Astrocyte (in vitro differentiated cells and primary cell): Measurements from ENCODE around the gene PLGLB2.
"Not testable (repeated sequence)": the region's sequence is repeated elsewhere in the genome, so short reads cannot be mapped to it uniquely, and the experiment has no call there.

Experiments used
- EZH2 ChIP-seq: IDR thresholded peaks from 2 replicates; pipeline ENCODE4 v1.6.1; 2012; ENCODE audit warnings: mild to moderate bottlenecking, low read length, inconsistent platforms; ENCODE audit not compliant: insufficient read depth
- TF ChIP-seq, protein P1 (sequence below): IDR thresholded peaks from 2 replicates; pipeline ENCODE4 v1.5.1; 2011; ENCODE audit warnings: low read depth, mild to moderate bottlenecking, inconsistent platforms, low read length, moderate library complexity; ENCODE audit not compliant: insufficient read depth

- TF ChIP-seq, protein P1, sequence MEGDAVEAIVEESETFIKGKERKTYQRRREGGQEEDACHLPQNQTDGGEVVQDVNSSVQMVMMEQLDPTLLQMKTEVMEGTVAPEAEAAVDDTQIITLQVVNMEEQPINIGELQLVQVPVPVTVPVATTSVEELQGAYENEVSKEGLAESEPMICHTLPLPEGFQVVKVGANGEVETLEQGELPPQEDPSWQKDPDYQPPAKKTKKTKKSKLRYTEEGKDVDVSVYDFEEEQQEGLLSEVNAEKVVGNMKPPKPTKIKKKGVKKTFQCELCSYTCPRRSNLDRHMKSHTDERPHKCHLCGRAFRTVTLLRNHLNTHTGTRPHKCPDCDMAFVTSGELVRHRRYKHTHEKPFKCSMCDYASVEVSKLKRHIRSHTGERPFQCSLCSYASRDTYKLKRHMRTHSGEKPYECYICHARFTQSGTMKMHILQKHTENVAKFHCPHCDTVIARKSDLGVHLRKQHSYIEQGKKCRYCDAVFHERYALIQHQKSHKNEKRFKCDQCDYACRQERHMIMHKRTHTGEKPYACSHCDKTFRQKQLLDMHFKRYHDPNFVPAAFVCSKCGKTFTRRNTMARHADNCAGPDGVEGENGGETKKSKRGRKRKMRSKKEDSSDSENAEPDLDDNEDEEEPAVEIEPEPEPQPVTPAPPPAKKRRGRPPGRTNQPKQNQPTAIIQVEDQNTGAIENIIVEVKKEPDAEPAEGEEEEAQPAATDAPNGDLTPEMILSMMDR = not testable (repeated sequence)
- not testable (repeated sequence) for TF ChIP-seq EZH2
Observed at GRCh38 chr2:87754759-87755158, 6.9 kb downstream of the PLGLB2 start.
